ENCODE results near the gene ABLIM3. TPM values are rescaled to one million over a fixed set of nuclear protein-coding genes. Genes with fewer than 3 reads are reported as not detected.
A peak's percentile ranks its signal among the peaks of the same experiment; 100 is the strongest.

Gene ABLIM3
- total and polyA plus RNA-seq, 9 of the 15 experiments (the other 6 are each of a cell fraction or from before 2014, with no cell fraction given): 0.03 to 0.38 (median 0.11) TPM

DNA sequence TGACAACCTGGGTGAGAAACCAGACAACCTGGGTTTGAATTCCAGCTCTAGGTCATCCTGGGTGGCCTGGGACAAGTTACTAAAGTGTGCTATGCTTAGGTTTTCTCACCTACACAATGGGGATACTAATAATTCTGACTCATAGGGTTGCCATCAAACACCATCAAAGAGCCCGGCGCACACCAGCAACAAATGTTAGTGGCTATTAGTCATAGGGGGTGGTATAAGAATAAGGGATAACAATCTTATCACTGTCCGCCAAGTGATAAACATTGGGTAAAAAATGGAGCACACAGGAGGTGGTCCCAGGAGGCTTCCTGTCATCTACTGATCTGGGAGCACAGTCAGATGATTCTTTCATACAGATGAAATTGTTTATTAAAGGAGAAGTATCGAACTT is 68.9 kb downstream of the ABLIM3 start:
- Histone ChIP-seq H3K27ac (ENCODE audit: extremely low read depth, low read depth, low read length) (no peak overlapping the region), H3K4me3 (no peak overlapping the region), H3K79me2 (ENCODE audit: control insufficient read depth, insufficient read depth, low read length) (no peaks in the 10 kb centered on the region), H3K27me3 (ENCODE audit: control insufficient read depth in 2 of 2, insufficient read depth in 2 of 2, low read length in 2 of 2) (peaks cover 6 to 45% of the 10 kb centered on the region in 2 experiments), H3K9ac (ENCODE audit: insufficient read depth in 1 of 2, low read depth in 2 of 2, low read length in 2 of 2) (no peak overlapping the region), H3K9me1 (ENCODE audit: control insufficient read depth, insufficient read depth, low read length) (no peaks in the 10 kb centered on the region), H2AFZ (ENCODE audit: low read depth, low read length) (no peak overlapping the region), H3K9me3 (replicated peaks; ENCODE audit: control insufficient read depth, insufficient read depth, low read depth, low read length) (no peaks in the 10 kb centered on the region), H3K36me3 (ENCODE audit: control insufficient read depth, insufficient read depth, low read length) (no peaks in the 10 kb centered on the region), H3K4me2 (ENCODE audit: insufficient read depth, low read length) (no peak overlapping the region), H3K4me1 (replicated peaks in 1 of 2; ENCODE audit: control insufficient read depth in 2 of 2, insufficient read depth in 2 of 2, low read length in 2 of 2) (no peaks in the 10 kb centered on the region; a peak in 1 of 5 replicates), H4K20me1 (replicated peaks; ENCODE audit: control insufficient read depth, insufficient read depth, low read length) (no peaks in the 10 kb centered on the region; the same call in none of the 2 replicates)
- no TSS peak for BruUV-seq (replicated peaks)
- FAIRE-seq (no peak), DNase-seq (ENCODE audit: extremely low read depth in 1 of 4, low spot score in 3 of 4) (peak in 2 of 4 experiments; percentile 24), ATAC-seq (no peak)
- ChIA-PET CTCF (ENCODE audit: low intra/inter-chr PET ratio) (no interaction called here), POLR2A (no interaction called here)
- in situ Hi-C loops (cut with MboI) (no loop called here), intact Hi-C loops (cut with micrococcal nuclease) (no loop called here)
- TF ChIP-seq CREBBP (IDR thresholded peaks at IDR 0.05; ENCODE audit: low read depth, low read length): no peak
- no peak for TF ChIP-seq SOX6 (IDR thresholded peaks at IDR 0.05)
- TF ChIP-seq CHD1 (IDR thresholded peaks at IDR 0.05; ENCODE audit: low read length): no peak
- TF ChIP-seq MTF1 (CRISPR knock-in tag; IDR thresholded peaks at IDR 0.05; ENCODE audit: borderline replicate concordance): no peak
- no peak for TF ChIP-seq BDP1 (IDR thresholded peaks at IDR 0.05; ENCODE audit: insufficient read depth, insufficient read length)
- peak; percentile 83 for TF ChIP-seq FOSL1 (tag; conservative IDR thresholded peaks at IDR 0.05)
- 0% methylated on average over 4 of the region's 4 CpGs for WGBS (ENCODE audit: insufficient coverage, low coverage, missing lambda C conversion rate)

GRCh38 chr5:149210968-149211490 is 69.7 kb downstream of the ABLIM3 start:
- ATAC-seq: no peak

More at GRCh38 chr5:149210968-149211490, 69.7 kb downstream of the ABLIM3 start:
- TF ChIP-seq ZBTB7A (IDR thresholded peaks at IDR 0.05; ENCODE audit: borderline replicate concordance, control insufficient read depth, low read depth, low read length) (no peak), RFX1 (IDR thresholded peaks at IDR 0.05) (peak; percentile 71), ARHGAP35 (IDR thresholded peaks at IDR 0.05; ENCODE audit: partially characterized antibody) (no peak), TBL1XR1 (IDR thresholded peaks at IDR 0.05; ENCODE audit: low read length in 2 of 2) (no peak), RCOR1 (IDR thresholded peaks at IDR 0.05; ENCODE audit: borderline replicate concordance in 1 of 2, low read depth in 2 of 2, low read length in 2 of 2) (no peak), ZNF77 (CRISPR knock-in tag; IDR thresholded peaks at IDR 0.05) (no peak), NCOA1 (IDR thresholded peaks at IDR 0.05; ENCODE audit: low read depth) (no peak)
- TF ChIP-seq, protein P1, sequence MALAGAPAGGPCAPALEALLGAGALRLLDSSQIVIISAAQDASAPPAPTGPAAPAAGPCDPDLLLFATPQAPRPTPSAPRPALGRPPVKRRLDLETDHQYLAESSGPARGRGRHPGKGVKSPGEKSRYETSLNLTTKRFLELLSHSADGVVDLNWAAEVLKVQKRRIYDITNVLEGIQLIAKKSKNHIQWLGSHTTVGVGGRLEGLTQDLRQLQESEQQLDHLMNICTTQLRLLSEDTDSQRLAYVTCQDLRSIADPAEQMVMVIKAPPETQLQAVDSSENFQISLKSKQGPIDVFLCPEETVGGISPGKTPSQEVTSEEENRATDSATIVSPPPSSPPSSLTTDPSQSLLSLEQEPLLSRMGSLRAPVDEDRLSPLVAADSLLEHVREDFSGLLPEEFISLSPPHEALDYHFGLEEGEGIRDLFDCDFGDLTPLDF (CRISPR knock-in tag; IDR thresholded peaks at IDR 0.05): no peak
- Histone ChIP-seq H3K36me3 (ENCODE audit: control insufficient read depth, insufficient read depth, low read length) (no peaks in the 10 kb centered on the region), H3K9me1 (ENCODE audit: control insufficient read depth, insufficient read depth, low read length) (no peaks in the 10 kb centered on the region), H3K4me2 (ENCODE audit: insufficient read depth, low read length) (no peak overlapping the region), H4K20me1 (replicated peaks; ENCODE audit: control insufficient read depth, insufficient read depth, low read length) (no peaks in the 10 kb centered on the region; the same call in none of the 2 replicates), H3K9ac (ENCODE audit: insufficient read depth in 1 of 2, low read depth in 2 of 2, low read length in 2 of 2) (no peak overlapping the region), H3K4me1 (replicated peaks in 1 of 2; ENCODE audit: control insufficient read depth in 2 of 2, insufficient read depth in 2 of 2, low read length in 2 of 2) (no peaks in the 10 kb centered on the region; a peak in 1 of 5 replicates), H3K27me3 (ENCODE audit: control insufficient read depth in 2 of 2, insufficient read depth in 2 of 2, low read length in 2 of 2) (peaks cover 6 to 41% of the 10 kb centered on the region in 2 experiments), H3K4me3 (no peak overlapping the region), H3K27ac (ENCODE audit: extremely low read depth, low read depth, low read length) (no peak overlapping the region), H3K79me2 (ENCODE audit: control insufficient read depth, insufficient read depth, low read length) (no peaks in the 10 kb centered on the region), H2AFZ (ENCODE audit: low read depth, low read length) (no peak overlapping the region), H3K9me3 (replicated peaks; ENCODE audit: control insufficient read depth, insufficient read depth, low read depth, low read length) (no peaks in the 10 kb centered on the region)
- intact Hi-C loops (cut with micrococcal nuclease) (no loop called here), in situ Hi-C loops (cut with MboI) (no loop called here)
- BruUV-seq (replicated peaks): no TSS peak
- no peak for FAIRE-seq
- WGBS (ENCODE audit: insufficient coverage, low coverage, missing lambda C conversion rate): 13% methylated on average over 4 of the region's 4 CpGs
- peak in 1 of 4 experiments; percentile 20 for DNase-seq (ENCODE audit: extremely low read depth in 1 of 4, low spot score in 3 of 4)
- CTCF ChIA-PET (ENCODE audit: low intra/inter-chr PET ratio): no interaction called here
- POLR2A ChIA-PET: interaction anchor here (0.5 kb wide), 1 partner anchor 28 kb away, joined by 4 read pairs; no protein-coding TSS in a partner anchor

Data from K562 (cell line).